Measurements from ENCODE around the gene CROCC.

The CROCC gene

GRCh38 chr1:17014671-17015567 is 93.2 kb downstream of the CROCC start:
- no peak for DNase-seq
- TF ChIP-seq GATA1 (IDR thresholded peaks at IDR 0.05; ENCODE audit: low read depth, low read length) (no peak), POLR2A (IDR thresholded peaks at IDR 0.05; ENCODE audit: low read length) (no peak)

GRCh38 chr1:17016317-17016661 is 94.6 kb downstream of the CROCC start:
- TF ChIP-seq GATA1 (IDR thresholded peaks at IDR 0.05; ENCODE audit: low read depth, low read length) (no peak), POLR2A (IDR thresholded peaks at IDR 0.05; ENCODE audit: low read length) (no peak)
- no peak for DNase-seq

GRCh38 chr1:17017435-17017834 is 95.7 kb downstream of the CROCC start:
- DNase-seq, result no peak
- TF ChIP-seq POLR2A (IDR thresholded peaks at IDR 0.05; ENCODE audit: low read length), result no peak
- no peak for TF ChIP-seq GATA1 (IDR thresholded peaks at IDR 0.05; ENCODE audit: low read depth, low read length)

GRCh38 chr1:17018849-17019248 is 97.1 kb downstream of the CROCC start:
- DNase-seq, result no peak
- TF ChIP-seq POLR2A (IDR thresholded peaks at IDR 0.05; ENCODE audit: low read length) (no peak), GATA1 (IDR thresholded peaks at IDR 0.05; ENCODE audit: low read depth, low read length) (no peak)

- DNase-seq, result no peak
- TF ChIP-seq POLR2A (IDR thresholded peaks at IDR 0.05; ENCODE audit: low read length) (no peak), GATA1 (IDR thresholded peaks at IDR 0.05; ENCODE audit: low read depth, low read length) (no peak)
Measured at GRCh38 chr1:17020502-17020901, 98.8 kb downstream of the CROCC start.

GRCh38 chr1:17021896-17022295 is 100.2 kb downstream of the CROCC start:
- TF ChIP-seq GATA1 (IDR thresholded peaks at IDR 0.05; ENCODE audit: low read depth, low read length), result no peak
- TF ChIP-seq POLR2A (IDR thresholded peaks at IDR 0.05; ENCODE audit: low read length), result no peak
- DNase-seq, result no peak

All from erythroblast (primary cell).